GM18517 (cell line): ENCODE results near the gene UCN2.
"Not testable (repeated sequence)": the region's sequence is repeated elsewhere in the genome, so short reads cannot be mapped to it uniquely, and the experiment has no call there.

Experiments
- ATAC-seq: cut with Tn5 transposase; IDR thresholded peaks from one replicate; pipeline ENCODE4 v1.9.1; 2021; ENCODE audit warnings: mild to moderate bottlenecking, moderate library complexity; ENCODE audit not compliant: unreplicated experiment

UCN2 gene

DNA sequence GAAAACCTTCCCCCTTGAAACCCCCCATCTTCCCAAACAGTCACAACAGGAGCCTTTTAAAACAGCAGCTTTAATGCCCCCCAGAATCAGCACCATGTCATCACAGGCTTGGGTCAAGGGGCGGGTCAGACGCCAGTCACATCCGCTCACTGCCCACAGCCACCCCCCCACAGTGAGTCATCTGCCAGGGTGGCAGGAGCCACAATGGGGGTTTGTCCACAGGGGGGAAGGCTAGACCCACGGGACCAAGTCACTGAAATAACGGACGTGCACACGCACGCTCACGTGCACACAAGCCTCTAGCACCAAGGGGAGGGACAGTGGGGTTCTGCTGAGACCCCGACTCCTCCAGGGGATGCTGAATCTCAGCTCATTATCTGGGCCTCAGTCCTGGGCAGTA lies 441 bp upstream of the UCN2 start:
- no peak for ATAC-seq

DNA sequence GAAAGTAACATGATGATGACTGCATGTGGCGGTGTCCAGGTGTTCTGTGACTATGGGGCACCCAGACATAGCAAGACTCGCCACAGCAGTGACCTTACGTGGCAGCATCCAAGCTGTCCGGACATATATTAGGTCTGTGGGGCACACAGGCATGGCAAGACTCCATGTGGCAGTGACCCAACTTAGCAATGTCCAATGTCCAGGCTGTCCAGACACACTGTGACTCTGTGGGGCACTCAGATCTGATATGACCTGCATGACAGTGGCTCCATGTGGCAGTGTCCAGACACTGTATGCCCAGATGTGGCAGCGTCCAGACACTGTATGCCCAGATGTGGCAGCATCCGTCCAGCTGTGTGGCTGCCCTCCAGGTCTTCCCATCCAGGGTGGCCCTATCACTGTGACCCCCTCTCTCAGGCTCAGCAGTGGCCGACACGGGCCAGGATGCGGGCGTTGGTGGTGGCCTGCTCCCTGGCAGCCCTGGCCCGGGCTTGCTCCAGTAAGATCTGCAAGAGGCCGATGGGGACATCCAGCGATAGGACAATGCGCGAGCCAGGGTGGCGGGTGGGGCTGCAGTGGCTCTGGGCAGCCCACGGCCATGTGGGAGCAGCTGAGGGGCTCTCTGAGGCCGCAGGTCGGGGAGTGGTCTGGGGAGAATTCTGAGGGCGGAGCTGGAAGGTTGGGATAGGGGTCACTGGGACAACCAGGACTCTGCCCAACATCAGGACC lies 1.1 kb downstream of the UCN2 start:
- no peak for ATAC-seq

DNA sequence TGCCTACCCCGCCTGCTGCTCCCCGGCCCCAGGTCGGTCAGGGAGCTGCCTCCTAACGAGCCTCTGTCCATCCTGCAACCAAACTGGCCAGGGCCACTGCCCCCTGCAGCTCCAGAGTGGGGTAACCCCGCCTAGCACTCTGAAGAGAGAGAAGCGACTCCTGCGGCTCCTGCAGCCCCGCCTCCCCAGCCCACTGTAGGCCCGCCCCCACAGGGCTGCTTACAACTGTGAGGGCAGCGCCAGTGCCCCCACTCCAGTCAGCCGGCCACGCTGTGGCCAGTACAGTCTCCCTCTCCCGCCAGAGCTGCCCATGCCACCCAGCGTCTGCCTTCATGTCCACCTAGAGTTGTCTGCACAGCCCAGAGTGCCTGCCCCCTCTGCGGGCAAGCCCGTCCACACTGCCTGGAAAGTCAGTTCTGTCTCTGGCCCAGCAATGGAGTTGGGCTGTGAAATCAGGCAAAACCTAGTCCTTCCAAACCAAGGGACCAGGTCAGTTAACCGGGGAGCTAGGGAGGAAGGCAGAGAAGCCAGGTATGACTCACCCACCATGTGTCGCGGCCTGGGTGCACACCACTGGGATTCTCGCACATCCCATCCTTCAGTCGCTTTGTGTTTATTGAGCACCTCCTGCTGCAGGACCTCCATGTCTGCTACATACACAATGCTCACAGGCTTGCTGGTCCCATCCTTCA lies 2.4 kb downstream of the UCN2 start:
- no peak for ATAC-seq

DNA sequence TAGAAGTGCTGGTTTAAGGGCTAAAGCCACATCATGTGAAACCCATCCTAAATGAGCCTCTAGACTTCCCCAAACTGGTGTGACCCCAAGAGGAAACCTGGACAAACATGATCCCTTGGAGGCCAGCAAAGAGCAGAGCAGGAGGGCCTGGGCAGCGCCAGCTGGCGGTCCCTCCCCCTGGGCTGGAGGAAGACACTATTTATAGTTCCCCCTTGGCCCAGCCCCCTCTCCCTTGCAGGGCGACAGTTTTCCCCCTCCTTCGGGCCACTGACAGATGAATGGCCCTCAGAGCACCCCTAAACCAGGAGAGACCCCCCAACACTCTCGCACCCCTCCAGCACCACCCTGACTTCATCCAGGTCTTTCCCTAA lies 2.9 kb downstream of the UCN2 start:
- no peak for ATAC-seq

DNA sequence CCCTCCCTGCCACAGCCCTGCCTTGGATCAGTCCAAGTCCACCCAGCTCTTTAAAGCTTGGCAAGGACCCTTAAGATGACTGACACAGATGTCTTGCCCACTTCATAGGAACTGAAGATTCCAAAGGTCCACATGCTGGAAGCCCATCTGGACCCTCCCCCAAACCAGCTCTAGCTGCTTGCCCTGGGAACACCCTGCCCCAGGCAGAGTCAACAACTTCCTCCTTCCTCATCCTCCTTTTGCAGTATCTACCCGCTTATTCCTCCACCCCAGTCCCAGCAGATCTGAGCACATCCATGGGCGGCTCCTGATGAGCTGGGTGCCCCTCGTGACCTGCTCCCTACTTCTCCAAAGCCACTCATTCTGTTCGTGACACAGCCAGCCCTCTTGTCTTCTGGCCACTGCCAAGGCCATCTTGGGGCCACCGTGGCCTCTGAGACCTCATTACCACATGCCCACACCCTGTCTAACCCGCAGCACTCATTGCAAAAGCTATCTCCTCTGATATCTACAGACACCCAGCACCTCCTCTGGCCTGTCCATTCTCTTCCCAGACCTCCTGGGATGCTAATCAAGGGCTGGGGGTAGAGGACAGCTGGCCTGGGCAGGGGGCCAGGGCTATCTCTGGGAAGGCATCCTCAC lies 5.0 kb downstream of the UCN2 start:
- no peak for ATAC-seq

DNA sequence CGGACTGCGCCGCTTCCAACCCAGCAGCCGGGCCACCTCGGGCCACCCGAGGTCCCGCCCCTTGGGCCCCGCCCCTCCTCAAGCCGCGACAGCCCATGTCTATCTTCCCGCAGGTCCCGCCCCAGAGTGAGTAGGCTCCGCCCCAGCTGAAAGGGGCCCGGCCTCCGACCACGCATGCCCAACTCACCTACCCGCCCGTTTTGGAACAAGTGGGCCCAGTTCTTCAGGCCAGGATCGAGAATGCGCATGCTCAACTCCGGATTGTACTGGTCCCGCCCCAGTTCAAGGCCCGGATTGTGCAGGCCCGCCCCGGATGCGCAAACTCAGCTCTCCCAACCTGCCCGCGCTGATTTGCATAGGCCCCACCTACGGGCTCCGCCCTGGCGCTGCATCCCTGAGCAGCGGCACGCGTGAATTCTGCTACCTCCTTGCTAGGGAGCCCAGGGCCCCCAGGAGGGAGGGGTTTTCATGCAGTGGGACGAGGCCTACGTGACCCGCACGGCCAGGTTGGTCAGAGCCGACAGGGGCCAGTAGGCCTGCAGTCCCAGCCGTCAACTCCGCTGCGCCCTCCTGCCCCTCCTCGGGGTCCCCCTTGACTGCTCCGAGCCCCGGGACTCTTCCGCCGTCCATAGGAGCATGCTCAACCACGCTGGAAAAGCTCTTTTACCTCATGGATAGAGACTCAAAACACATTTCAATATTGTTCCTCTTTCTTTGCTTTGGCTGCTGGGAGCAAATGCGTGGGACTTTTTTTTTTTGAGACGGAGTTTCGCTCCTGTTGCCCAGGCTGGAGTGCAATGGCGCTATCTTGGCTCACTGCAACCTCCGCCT lies 6.6 kb downstream of the UCN2 start, which contains the start of gene PFKFB4:
PFKFB4 (minus strand) TSS at position 8 of the 831 bp plus-strand sequence. CDS start 26 bp downstream, outside the sequence.
- peak; percentile 87 for ATAC-seq

DNA sequence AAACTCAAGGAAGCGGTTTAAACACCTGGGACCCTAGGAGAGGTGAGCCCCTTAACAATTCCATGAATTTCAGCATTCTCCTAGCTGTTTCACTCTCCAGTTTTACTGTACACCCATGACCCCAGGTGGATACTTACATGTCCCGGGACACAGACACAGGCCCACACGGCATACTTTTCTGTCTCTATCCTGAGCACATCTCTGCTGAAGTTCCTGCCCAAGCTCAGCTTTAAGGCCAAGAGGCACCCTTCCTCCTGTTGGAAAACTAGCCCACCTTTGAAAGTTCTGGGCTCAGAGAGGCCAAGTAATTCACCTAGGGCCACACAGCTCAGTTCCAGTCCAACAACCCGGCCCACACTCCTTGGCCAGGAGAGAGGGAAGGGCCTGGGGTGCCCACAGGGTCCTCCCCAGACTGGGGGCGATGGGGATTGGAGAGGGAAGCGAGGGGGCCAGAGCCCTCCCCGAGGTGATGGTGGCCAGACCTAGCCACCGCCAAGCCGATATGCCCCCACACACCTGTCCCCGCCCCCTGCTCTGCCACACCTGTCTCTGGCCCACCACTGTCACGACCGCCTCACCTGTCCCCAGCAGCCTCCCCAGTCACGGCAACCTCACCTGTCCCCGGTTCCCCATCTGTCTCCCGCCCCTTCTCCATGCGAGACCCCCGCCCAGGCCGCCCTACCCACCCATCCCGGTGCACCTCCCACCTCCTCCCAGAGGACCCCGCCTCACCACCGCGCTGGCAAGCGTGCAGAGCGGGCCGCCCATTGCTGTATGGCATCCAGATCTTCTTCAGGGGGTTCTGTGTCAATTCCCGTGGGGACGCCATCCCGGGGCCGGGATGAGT lies 7.4 kb downstream of the UCN2 start:
- ATAC-seq: no peak

DNA sequence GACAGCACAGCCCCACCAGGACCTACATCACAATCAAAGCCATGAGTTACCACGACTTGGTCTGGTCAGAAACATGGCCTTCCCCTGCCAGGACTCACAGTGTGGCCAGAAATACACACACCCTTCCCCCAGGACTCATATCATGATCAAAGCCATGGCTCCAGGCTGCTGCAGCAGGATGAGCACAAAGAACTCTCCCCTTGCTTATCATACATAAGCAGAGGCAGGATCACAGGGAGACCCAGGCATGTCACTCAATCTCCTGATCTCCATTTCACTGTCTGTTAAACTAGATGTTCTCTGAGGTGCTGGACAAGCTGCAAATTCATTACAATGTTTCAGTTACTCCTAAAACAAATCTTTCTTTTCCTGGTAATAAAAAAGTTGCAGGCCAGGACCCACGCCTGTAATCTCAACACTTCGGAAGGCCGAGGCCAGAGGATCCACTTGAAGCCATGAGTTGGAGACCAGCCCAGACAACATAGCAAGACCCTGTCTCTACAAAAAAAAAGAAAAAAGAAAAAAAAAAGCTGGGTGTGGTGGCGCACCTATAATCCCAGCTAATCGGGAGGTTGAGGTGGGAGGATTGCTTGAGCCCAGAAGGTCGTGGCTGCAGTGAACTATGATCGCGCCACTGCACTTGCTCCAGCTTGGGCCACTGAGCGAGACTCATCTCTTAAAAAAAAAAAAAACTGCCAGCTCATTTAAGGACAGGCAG lies 8.2 kb downstream of the UCN2 start:
- ATAC-seq: no peak

DNA sequence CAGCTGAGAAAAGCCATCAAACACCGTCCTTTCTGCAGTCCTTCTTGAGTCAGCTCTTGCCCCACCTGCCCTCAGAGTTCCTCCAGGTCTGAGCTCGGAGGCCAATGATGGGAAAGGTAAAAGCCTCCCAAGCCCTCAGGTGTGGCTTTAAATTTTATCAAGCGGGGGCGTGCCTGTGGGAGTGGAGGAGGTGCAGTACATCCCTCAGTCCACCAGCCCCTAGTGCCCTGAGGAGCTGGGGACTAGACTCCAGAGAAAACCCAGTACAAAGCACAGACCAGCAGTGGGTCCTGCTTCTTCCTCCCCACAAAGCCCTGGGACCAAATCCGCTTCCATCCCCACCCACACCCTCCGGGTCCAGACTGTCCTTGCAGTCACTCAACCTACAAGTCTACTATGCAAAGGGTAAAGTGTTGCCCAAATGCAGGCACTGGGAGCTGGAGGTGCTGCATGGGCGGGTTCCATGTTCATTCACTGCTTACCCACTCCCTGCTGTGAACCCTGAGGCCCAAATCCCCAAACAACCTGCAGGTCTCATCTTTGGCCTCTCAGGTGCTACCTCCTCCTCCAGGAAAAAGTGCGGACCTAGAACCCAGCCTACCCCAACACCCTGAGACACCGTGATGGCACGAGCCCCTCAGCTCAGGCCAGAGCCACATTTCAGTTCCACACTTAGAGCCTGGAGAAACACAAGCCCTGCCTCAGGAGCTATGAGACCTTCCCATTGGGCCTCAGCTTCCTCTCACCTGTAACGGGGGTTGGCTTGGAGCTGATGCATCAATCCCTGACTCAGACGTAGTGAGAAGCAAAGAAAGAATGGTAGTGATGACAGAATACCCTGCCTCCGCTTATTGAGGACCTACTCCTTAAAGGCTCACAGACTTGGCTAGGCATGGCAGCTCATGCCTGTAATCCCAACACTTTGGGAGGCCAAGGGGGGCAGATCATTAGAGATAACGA lies 9.4 kb downstream of the UCN2 start:
- no peak for ATAC-seq

DNA sequence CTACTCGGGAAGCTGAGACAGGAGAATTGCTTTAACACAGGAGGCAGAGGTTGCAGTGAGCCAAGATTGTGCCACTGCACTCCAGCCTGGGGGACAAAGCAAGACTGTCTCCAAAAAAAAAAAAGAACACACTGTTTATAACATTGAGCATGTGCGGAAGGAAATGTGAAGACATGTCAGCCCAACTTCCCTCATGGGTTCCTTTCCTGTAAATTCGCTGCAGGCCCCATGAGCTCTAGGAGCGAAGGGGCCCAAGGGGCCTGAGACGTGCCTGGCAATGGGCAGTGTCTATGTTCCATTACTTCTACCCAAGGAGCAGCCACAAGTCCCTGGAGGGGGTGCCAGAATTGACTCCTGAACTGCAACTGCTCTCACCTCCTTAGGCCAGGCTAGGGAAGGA lies 10.2 kb downstream of the UCN2 start:
- no peak for ATAC-seq

DNA sequence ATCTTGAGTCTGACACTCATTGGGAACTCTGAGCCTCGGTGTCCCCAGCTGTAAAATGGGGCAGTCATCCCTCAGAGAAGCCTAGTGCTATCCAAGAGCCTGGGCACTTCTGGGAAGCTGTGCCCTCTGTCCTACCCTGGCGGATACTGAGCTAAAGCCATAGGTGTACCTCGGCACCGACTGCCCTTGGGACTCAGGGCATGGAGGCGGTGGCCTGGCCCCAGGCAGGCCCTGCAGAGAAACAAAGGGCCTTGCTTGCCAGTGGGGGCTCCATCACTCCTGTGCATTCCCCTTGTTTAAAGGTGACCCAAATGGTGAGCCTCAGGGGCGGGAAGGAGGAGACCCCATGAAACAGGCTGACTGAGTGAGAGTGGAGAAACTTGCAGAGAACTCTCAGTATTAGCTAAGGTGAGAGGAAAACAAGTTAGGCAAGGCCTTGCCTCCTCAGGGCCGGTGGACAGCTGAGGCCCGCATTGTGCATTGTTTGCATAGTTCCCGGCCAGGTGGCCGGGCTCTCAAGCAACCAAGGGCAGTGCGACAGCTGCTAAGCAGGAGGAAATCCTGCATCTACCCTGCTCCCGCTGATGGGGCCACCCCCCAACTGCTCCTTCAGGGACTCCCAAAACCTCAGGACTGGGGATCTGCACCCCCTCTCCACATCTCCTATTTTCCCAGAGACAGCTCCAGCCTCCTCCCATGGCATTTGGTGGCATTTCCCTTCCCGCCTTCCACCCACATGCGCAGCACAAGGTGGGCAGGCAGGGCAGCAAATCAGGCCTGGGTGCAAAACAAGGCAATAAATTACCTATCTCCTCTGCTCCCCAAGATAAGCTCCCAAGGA lies 11.2 kb downstream of the UCN2 start:
- no peak for ATAC-seq

DNA sequence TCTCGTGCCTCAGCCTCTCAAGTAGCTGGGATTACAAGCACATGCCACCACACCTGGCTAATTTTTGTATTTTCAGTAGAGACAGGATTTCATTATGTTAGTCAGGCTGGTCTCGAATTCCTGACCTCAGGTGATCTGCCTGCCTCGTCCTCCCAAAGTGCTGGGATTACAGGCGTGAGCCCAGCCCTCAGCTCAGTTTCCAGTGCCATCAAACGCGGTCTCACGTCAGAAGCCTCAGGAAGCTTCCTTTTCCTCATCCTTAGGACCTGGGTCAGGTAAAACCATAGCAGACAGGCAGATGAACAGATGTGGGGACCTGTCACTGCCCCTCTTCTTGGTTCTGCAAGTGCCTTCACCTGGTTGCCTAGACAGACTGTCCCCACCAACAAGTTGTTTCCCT lies 11.9 kb downstream of the UCN2 start:
- ATAC-seq: not testable (repeated sequence)

DNA sequence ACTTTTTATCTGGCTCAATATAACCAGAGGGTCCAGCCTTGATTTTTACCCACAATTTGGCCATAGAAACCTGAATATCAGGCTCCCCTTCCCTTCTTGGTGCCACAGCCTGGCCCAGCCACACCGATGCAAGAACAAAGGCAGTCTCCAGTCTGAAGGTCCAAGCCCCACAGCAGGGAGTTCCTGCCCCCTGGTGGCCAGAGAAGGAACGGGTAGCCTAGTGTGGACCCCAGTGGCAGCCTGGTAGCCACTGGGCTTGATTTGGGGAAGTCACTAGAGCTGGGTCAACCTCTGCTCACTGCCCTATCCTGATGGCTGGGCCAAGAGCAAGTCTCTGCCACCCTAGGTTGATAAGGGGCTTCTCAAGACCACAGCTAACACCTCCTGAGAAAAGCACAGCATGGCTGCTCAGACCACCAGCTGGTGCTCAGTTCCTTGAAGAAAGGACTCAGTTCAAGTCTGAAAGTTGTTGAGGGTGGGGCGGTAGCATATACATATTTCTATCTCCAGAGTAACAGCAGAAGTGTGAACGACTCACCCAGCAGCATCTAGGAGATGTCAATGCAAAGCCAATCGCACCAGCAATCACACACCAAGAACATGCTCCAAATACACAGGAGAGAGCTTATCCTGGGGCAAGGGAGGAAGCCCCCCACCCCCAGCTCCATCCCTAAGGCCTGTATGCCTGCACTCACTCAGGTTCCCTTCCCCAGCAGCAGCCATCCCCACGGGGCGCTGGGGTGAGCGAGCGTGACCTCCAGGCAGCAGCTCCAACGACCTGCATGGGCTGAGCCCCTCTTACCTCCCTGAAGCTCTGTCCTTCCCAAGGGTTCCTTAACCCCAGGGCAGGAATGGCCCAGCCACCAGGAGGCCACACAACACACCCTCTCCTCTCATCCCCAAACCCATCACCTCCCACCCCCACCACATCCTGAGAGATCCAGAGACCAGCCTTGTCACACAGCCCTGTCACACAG lies 14.6 kb downstream of the UCN2 start:
- no peak for ATAC-seq

DNA sequence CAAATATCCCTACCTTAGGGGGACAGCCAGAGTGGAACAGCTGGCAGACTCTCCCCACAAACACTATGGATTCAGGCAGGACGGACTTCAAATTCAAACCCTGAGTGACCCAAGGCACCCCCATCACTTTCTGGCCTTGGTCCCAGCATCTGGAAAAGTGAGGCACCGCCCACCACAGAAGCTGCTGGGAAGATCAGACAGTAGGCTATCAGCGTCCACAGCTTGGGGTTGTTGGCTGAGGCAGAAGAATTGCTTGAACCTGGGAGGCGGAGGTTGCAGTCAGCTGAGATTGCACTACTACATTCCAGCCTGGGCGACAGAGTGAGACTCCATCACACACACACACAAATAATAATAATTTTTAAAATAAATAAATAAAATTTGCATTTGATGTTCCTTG lies 15.5 kb downstream of the UCN2 start:
- no peak for ATAC-seq

DNA sequence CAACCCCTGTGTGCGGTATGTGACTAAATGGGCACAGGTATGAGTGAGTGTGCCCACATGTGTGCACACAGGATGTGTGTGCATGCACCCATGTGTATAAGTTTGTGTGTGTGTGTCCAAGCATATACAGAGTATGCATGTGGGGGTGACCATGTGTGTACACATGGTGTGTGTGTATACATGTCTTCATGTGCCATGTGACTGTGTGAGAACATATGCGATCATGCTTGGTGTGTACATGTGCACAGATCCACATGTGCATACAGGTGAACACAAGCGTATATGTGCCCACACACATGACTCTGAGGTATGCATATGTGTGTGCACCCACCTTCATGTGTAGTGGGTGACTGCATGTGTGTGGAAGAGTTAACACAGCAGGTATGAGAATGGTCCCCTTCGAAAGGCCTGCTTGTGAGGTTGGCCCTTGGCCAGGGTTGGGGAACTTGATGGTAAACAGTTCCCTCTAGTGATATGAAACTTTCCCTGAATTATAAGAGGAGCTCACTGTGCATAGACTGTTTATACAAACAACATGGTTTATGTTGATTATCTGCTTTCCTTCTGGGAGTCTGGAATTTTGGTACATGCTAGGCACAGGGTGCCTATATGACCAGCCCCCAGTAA lies 17.3 kb downstream of the UCN2 start:
- no peak for ATAC-seq

DNA sequence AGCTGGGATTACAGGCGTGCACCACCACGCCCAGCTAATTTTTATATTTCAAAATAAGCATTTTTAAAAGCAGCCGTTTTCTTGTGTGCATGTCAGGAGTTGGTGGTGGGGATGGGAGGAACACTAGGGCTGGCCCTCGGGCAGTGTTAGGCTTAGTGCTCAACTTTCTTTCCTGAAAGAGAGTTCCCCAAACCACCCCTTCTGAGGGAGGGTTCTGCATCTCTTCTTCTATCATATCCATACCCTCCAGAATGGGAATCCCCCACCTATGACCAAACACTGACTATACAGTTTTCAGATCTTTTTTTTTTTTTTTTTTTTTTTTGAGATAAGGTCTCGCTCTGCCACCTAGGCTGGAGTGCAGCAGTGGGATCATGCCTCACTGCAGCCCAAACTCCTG lies 19.4 kb downstream of the UCN2 start:
- no peak for ATAC-seq
